CD4-positive, alpha-beta T cell treated with Interleukin-2 at 100 ng/mL for 4 hours (primary cell): ENCODE measurements around the gene TNS1.

Source experiments
- DNase-seq: peaks from one replicate; pipeline ENCODE4 v3.0.0-alpha.2; 2020; ENCODE audit warnings: low spot score

Gene TNS1

GRCh38 chr2:217897816-217898806 lies 104.7 kb downstream of the TNS1 start:
- no peak for DNase-seq

GRCh38 chr2:217897091-217897715 lies 105.6 kb downstream of the TNS1 start:
- no peak for DNase-seq

GRCh38 chr2:217895070-217895635 lies 107.6 kb downstream of the TNS1 start:
- no peak for DNase-seq

- no peak for DNase-seq
These were observed 109.4 kb downstream of the TNS1 start for GRCh38 chr2:217893440-217893839.

GRCh38 chr2:217892560-217892959 lies 110.2 kb downstream of the TNS1 start:
- no peak for DNase-seq

- no peak for DNase-seq
These were observed 112.3 kb downstream of the TNS1 start for GRCh38 chr2:217890445-217890844.

DNA sequence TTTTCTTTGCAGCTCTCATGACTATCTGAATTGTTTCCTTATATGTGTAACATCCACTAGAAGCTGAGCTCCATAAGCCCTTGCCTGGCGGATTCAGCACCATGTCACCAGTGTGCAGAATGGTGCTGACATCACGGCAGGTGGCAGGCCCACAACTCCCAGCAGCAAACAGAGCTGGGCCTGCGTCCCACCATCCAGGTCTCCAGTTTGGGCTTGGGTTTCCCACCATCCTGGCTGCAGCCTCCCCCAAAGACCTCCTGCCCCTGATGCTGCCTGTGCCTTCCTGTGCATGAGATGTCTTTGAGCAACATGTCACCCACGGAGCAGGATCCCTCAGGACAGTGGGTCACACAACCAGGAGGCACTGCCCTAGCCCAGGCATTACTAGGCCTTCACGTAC lies 113.1 kb downstream of the TNS1 start:
- DNase-seq, result no peak

- DNase-seq, result no peak
These were observed 114.7 kb downstream of the TNS1 start for GRCh38 chr2:217887841-217888701.

GRCh38 chr2:217886720-217887309 lies 116.0 kb downstream of the TNS1 start:
- DNase-seq, result peak; percentile 50

DNA sequence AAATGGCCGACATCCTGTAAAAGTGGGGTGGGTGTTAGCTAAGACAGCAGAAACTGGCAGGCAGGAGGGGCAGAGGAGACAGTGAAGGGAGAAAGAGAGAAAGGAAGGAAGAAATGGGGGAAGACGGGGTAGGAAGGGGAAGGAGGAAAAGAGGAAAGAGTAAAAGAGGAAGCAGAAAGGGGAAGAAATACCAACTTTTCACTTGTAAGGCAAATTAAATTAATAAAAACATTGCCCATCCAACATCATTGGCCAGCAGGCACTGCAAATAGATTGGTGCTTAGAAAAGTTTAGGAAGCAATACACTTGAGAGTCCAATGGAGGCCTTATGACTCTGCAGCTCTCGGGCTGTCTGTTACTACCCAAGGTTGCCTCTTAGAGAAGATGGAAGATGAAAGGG lies 116.7 kb downstream of the TNS1 start:
- no peak for DNase-seq

- no peak for DNase-seq
These were observed 117.8 kb downstream of the TNS1 start for GRCh38 chr2:217884985-217885384.

GRCh38 chr2:217880891-217881290 lies 121.9 kb downstream of the TNS1 start:
- DNase-seq, result no peak

GRCh38 chr2:217880287-217880889 lies 122.4 kb downstream of the TNS1 start:
- DNase-seq, result no peak

DNA sequence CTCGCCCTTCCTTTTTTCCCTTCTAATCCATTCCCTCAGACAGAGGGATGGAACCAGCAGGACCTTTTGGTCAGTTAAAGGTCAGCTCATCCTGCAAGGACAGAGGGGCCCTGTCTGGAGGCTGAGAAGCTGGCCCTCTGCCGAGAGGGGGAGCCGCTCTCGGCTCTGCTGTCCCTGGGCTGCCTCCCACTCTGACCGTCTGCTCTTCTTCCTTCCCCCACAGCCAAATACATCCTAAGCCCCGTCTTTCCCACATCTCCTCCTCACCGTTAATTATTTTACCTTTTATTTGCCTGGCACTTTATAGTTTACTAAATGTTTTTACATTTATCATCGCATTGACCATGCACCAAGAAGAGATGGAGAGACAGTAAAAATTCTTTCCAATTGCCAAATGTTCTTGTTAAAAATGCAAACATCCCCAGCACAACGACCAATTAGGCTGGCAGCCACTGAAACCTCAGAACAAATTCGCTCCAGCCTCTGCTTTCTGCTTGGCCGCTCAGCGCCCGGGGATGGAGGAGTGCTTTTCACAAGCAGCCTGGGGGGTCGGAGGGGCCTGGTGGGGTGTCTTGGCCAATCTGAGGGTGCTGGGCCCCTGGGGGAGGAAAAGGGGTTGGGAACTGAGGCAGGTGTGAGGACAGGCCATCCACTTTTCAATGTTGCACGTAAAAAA lies 123.7 kb downstream of the TNS1 start:
- DNase-seq, result no peak

- DNase-seq, result no peak
These were observed 124.9 kb downstream of the TNS1 start for GRCh38 chr2:217877866-217878265.

DNA sequence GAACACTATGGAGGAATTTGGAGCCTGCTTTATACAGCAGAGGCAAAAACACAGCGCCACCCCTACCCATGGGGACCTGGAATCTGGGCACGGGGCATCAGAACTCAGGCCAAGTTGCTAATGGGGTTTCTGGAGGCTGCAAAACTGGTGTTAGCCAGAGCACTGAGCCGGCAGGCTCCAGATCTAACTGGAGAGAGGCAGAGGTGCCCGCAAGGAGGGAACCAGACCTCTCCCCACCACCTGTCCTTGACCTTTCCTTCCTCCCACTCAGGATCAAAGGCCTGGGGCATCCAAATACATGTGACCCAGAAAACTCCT lies 126.6 kb downstream of the TNS1 start:
- no peak for DNase-seq

- no peak for DNase-seq
These were observed 127.1 kb downstream of the TNS1 start for GRCh38 chr2:217875556-217876252.

- no peak for DNase-seq
These were observed 127.7 kb downstream of the TNS1 start for GRCh38 chr2:217875138-217875537.

GRCh38 chr2:217873371-217873770 lies 129.4 kb downstream of the TNS1 start:
- no peak for DNase-seq

- DNase-seq, result no peak
These were observed 130.5 kb downstream of the TNS1 start for GRCh38 chr2:217872319-217872718.
